SK-N-SH treated with all-trans-retinoic acid at 6 μM for 48 hours (cell line): Measurements from ENCODE around the gene EDC3.

Source experiments
- ATAC-seq: fragments of 200-7000 bp; cut with Tn5 transposase; 3 replicates; pipeline ENCODE4 v1.9.1; 2020; ENCODE audit warnings: mild to moderate bottlenecking, moderate library complexity
- BACH2 ChIP-seq: fragments of 250-450 bp; sonication (Bioruptor Pico); IDR thresholded peaks from 2 replicates; pipeline ENCODE4 v1.9.0; 2021; ENCODE audit warnings: mild to moderate bottlenecking, borderline replicate concordance
- CREB5 ChIP-seq: fragments of 250-450 bp; sonication (Bioruptor Pico); IDR thresholded peaks from 2 replicates; pipeline ENCODE4 v1.5.1; 2020; ENCODE audit warnings: low read depth, mild to moderate bottlenecking, moderate library complexity
- ISL1 ChIP-seq: fragments of 250-450 bp; sonication (Bioruptor Pico); IDR thresholded peaks from 2 replicates; pipeline ENCODE4 v2.1.2; 2022; ENCODE audit warnings: mild to moderate bottlenecking, moderate library complexity
- OSR1 ChIP-seq: fragments of 250-450 bp; sonication (Bioruptor Pico); IDR thresholded peaks from 2 replicates; pipeline ENCODE4 v1.8.0; 2022; ENCODE audit warnings: moderate library complexity, mild to moderate bottlenecking, inconsistent platforms
- PATZ1 ChIP-seq: fragments of 250-450 bp; sonication (Bioruptor Pico); IDR thresholded peaks from 2 replicates; pipeline ENCODE4 v1.8.0; 2020; ENCODE audit warnings: mild to moderate bottlenecking, moderate library complexity, borderline replicate concordance
- POU6F1 ChIP-seq: fragments of 250-450 bp; sonication (Bioruptor Pico); IDR thresholded peaks from 2 replicates; pipeline ENCODE4 v1.8.0; 2021; ENCODE audit warnings: low read depth, mild to moderate bottlenecking, moderate library complexity, borderline replicate concordance
- PPARA ChIP-seq: fragments of 250-450 bp; sonication (Bioruptor Pico); IDR thresholded peaks from 2 replicates; pipeline ENCODE4 v1.5.0; 2020; ENCODE audit warnings: mild to moderate bottlenecking, borderline replicate concordance
- SNAI2 ChIP-seq: fragments of 250-450 bp; sonication (Bioruptor Pico); IDR thresholded peaks from 2 replicates; pipeline ENCODE4 v1.5.0; 2020; ENCODE audit warnings: mild to moderate bottlenecking, moderate library complexity
- TCF4 ChIP-seq: fragments of 250-450 bp; sonication (Bioruptor Pico); IDR thresholded peaks from 2 replicates; pipeline ENCODE4 v1.8.0; 2021; ENCODE audit warnings: mild to moderate bottlenecking, moderate library complexity, borderline replicate concordance
- TSHZ2 ChIP-seq: fragments of 250-450 bp; sonication (Bioruptor Pico); IDR thresholded peaks from 2 replicates; pipeline ENCODE4 v1.5.0; 2020; ENCODE audit warnings: mild to moderate bottlenecking, moderate library complexity
- ZFP3 ChIP-seq: fragments of 250-450 bp; sonication (Bioruptor Pico); IDR thresholded peaks from 2 replicates; pipeline ENCODE4 v1.5.0; 2020; ENCODE audit warnings: mild to moderate bottlenecking, moderate library complexity
- ZFP30 ChIP-seq: fragments of 450-650 bp; formaldehyde crosslinking; IDR thresholded peaks from 2 replicates; pipeline ENCODE4 v1.5.0; 2022; ENCODE audit warnings: mild to moderate bottlenecking, moderate library complexity
- ZNF70 ChIP-seq: fragments of 450-650 bp; formaldehyde crosslinking; IDR thresholded peaks from 2 replicates; pipeline ENCODE4 v1.5.0; 2020; ENCODE audit warnings: mild to moderate bottlenecking, moderate library complexity
- TF ChIP-seq, protein P1 (sequence below): fragments of 250-450 bp; sonication (Bioruptor Pico); IDR thresholded peaks from 2 replicates; pipeline ENCODE4 v1.5.1; 2021; ENCODE audit warnings: mild to moderate bottlenecking, moderate library complexity

Gene EDC3

DNA sequence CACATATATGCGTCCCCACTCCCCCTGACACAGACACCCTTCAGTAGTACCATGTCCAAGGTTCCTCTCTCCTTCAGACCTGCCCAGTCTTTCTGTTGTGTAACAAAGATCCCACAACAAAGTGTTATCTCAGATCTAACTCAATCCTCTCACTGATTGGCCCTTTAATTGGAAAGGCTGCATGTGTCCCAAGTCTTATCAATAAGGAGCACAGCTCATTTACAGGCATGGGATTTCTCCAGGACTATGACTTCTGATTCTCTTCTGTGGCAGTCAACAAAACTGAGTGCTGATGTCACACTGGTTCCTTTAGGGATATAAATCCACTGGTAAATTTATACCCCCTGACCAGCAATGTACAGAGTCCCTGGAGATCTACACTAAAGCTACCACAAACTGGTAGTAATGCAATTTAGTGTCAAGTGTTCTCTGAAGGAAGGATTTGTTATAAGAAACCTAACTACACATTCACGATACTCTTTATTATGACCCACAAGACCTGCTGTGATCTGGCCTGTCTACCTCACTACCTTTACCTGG is 52.1 kb downstream of the EDC3 start (continued):
- TF ChIP-seq, protein P1, sequence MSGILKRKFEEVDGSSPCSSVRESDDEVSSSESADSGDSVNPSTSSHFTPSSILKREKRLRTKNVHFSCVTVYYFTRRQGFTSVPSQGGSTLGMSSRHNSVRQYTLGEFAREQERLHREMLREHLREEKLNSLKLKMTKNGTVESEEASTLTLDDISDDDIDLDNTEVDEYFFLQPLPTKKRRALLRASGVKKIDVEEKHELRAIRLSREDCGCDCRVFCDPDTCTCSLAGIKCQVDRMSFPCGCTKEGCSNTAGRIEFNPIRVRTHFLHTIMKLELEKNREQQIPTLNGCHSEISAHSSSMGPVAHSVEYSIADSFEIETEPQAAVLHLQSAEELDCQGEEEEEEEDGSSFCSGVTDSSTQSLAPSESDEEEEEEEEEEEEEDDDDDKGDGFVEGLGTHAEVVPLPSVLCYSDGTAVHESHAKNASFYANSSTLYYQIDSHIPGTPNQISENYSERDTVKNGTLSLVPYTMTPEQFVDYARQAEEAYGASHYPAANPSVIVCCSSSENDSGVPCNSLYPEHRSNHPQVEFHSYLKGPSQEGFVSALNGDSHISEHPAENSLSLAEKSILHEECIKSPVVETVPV (CRISPR knock-in tag), result no peak

DNA sequence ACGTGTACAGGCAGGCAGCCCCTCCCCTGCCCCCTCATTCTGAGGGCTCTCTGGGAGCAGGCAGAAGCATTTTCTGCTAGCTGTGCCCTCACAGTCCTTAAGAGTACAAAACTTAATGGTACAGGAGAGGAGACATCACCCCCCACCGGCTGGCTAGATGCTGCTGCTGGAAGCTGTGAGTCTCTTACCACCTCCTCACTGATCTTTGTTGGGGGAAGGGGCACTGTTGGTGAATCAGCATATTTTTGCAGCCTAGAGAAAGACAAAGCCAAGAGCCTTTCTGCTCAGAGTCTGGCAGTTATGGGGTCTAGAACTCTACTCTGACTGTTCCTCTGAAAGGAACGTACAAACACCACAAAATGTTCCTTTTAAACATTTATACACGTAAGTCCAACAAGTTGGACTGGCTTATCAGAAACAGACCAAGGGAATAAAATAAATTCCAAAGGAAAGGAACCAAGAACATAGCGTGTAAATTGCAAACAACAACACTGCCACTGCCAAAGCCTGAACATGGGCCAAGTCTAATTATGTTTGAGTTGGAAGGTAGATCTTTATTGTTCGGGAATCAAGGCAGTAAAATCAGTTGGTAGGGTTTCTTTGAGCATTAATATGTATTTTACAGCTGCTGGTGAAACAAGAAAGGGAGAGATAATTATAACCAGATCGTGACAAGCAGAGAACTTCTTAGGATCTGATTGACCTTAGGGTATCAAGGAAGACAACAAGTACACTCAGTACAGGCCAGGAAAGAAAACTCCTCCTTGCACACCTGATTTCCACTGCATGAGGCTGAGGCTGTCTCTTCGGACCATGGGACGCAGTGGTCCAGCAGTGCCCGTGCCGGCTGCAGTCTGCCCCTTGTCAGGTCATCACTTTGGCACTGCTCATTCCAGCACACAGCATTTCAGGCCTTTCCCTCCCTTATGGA is 52.8 kb downstream of the EDC3 start:
- ATAC-seq, result no peak
- TF ChIP-seq SNAI2 (CRISPR knock-in tag) (no peak), ZFP30 (CRISPR knock-in tag) (no peak), OSR1 (CRISPR knock-in tag) (no peak), POU6F1 (CRISPR knock-in tag) (no peak), PPARA (CRISPR knock-in tag) (no peak), CREB5 (CRISPR knock-in tag) (no peak), TSHZ2 (CRISPR knock-in tag) (no peak), ISL1 (CRISPR knock-in tag) (no peak), BACH2 (no peak), TCF4 (CRISPR knock-in tag) (no peak)
- TF ChIP-seq, protein P1 (CRISPR knock-in tag), result no peak

DNA sequence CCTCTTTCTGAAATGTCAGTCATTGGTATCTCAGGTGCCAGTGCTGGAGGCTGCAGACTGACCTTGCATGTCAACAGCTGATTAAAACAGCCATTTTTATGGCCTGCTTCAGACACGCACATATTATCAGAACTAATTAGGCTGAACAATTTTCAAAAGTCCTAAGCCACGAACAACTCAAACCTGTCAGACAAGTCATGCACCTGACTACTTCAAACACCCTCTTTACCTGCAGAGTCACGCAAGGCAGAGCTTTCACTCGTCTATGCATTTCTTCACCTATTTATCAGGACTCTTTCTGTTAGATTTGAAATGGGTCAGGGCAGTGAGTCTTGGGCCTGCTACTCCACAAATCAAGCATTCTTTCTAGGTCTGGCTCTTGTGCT is 53.5 kb downstream of the EDC3 start:
- TF ChIP-seq ZNF70 (CRISPR knock-in tag) (no peak), ZFP3 (CRISPR knock-in tag) (no peak), POU6F1 (CRISPR knock-in tag) (no peak), PATZ1 (CRISPR knock-in tag) (no peak)
- ATAC-seq, result no peak
